Measurements from ENCODE around the gene HTR3C. TPM values are rescaled to one million over a fixed set of nuclear protein-coding genes. Genes with fewer than 3 reads are reported as not detected.

HTR3C gene
- total RNA-seq: 0.14 TPM in 1 of 2 replicates, not detected in the other

GRCh38 chr3:184052767-184053166, at the start of gene HTR3C:
TSS of gene HTR3C (plus strand) at chr3:184053047. CDS start at chr3:184053081, 34 bp downstream.

GRCh38 chr3:184017672-184018423, 35.0 kb upstream of the HTR3C start, which contains the start of gene ABCC5:
TSS of gene ABCC5 (minus strand) at chr3:184017884. CDS start at chr3:184014392, 3,492 bp downstream.

GRCh38 chr3:184031187-184031792, 21.6 kb upstream of the HTR3C start, which contains the start of gene HTR3D:
TSS of gene HTR3D (plus strand) at chr3:184031742. CDS start at chr3:184031742, 0 bp downstream.

GRCh38 chr3:184096811-184097383, 44.0 kb downstream of the HTR3C start, which contains the start of gene HTR3E:
TSS of gene HTR3E (plus strand) at chr3:184097064. CDS start at chr3:184097530, 466 bp downstream.

Small RNA genes lying within 50 kb of the gene (small RNA-seq; reads per million reads assigned to genes)
- not detected for gene RF00019 (ENCODE audit: low replicate concordance)

Other genes with a start within 250 kb of the HTR3C start
- gene MAP6D1, start 227.5 kb upstream of the HTR3C start, total RNA-seq: 1.8 and 2.0 TPM in 2 replicates
- gene PARL, start 168.2 kb upstream of the HTR3C start, total RNA-seq: 28.5 and 32.2 TPM in 2 replicates
- gene ABCC5, start 35.2 kb upstream of the HTR3C start, total RNA-seq: 16.2 and 19.8 TPM in 2 replicates
- gene HTR3D, start 21.3 kb upstream of the HTR3C start, total RNA-seq: not detected in 2 replicates
- gene HTR3E, start 44.0 kb downstream of the HTR3C start, total RNA-seq: not detected in 2 replicates
- gene EIF2B5, start 82.3 kb downstream of the HTR3C start, total RNA-seq: 26.0 and 39.7 TPM in 2 replicates
- gene DVL3, start 102.3 kb downstream of the HTR3C start, total RNA-seq: 58.4 and 68.9 TPM in 2 replicates
- 435 and 453 TPM in 2 replicates for gene AP2M1, start 121.8 kb downstream of the HTR3C start, total RNA-seq
- gene ABCF3, start 133.2 kb downstream of the HTR3C start, total RNA-seq: 45.5 and 56.7 TPM in 2 replicates
- gene VWA5B2, start 176.5 kb downstream of the HTR3C start, total RNA-seq: not detected in 2 replicates
- 51.4 and 53.7 TPM in 2 replicates for gene ALG3, start 195.9 kb downstream of the HTR3C start, total RNA-seq
- gene EEF1AKMT4, start 196.6 kb downstream of the HTR3C start, total RNA-seq: 4.2 and 6.3 TPM in 2 replicates
- gene CAMK2N2, start 208.5 kb downstream of the HTR3C start, total RNA-seq: 0.14 and 0.22 TPM in 2 replicates
- not detected in 2 replicates for gene ECE2, start 223.0 kb downstream of the HTR3C start, total RNA-seq
- gene PSMD2, start 246.2 kb downstream of the HTR3C start, total RNA-seq: 330 and 915 TPM in 2 replicates